HG03432 (cell line): ENCODE data around the gene TSPAN18.

ENCODE experiments used
- ATAC-seq: cut with Tn5 transposase; IDR thresholded peaks from one replicate; pipeline ENCODE4 v1.9.1; 2021; ENCODE audit warnings: mild to moderate bottlenecking, moderate library complexity; ENCODE audit not compliant: unreplicated experiment

Gene TSPAN18

DNA sequence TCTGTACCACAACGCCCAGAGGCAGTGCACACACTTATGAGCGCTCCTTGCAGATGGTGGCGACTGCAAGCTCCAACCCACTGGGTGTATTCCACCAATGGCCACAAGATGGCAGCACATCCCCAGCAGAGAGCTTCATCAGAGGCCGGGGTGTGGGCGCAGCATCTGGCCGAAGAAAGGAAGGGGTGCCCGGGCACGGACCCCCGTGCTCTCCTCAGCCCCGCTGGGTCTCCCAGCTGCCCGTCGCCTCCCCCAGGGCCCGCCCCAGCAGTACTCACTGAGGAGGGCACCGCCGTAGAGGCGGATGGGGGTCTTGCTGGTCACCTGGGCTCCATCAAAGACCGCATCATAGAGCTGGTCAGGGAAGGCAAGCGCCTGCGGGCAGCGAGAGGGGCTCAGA lies 209.8 kb downstream of the TSPAN18 start:
- peak; percentile 80 for ATAC-seq

DNA sequence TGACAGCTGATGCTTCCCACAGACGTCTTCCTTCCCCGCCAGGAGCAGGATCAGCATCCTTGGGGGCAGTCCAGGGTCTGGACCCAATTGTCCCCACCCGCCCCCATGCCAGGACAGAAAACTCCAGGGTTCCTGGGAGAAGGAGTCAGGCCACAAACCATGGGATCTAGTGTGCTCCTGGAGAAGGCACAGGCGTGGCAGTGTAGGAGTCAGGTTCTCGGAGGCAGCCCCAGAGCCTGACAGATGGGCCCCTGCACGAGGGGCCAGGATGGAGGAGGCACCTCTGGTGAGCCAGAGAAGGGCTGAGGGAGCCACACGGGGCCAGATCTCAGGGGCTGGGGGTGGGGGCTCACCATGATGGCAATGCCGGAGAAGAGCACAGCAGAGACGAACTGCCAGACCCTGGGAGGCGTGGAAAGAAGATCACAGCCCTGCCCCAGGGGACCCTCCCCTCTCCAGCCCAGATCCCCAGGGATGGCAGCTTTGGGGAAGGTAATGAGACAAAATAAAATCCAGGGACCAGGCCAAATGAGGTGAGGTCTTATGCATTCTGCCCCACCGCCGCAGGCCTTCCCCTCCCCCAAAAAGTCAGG lies 210.3 kb downstream of the TSPAN18 start:
- ATAC-seq: no peak

DNA sequence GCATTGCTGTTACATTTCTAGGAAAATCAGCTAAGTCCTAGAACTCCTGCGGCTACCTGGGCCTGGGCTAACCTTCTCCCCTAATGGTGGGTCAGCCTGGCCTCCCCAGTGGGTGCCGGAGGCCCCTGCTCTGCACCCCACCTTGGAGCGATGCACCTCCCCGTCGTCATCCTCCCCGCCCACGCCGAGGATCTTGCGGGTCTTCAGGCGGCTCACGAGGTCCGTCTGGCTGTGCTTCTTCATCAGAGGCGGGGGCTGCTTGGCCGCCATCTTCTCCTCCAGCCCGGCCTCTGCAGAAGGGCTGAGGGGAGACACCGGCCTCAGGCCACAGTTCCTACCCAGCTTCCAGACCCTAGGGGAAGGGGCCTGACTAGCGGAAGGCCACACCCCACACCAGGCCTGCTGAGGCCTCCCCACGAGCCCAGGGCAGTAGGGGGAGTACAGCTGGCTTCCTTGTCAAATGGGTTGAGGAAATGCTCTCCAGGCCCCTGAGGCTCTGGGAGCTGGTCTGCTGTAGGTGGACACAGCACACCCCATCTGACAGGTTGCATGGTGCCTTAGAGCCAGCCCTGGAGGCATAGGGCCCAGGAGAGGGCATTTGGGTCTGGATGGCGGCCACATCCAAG lies 211.4 kb downstream of the TSPAN18 start:
- no peak for ATAC-seq

DNA sequence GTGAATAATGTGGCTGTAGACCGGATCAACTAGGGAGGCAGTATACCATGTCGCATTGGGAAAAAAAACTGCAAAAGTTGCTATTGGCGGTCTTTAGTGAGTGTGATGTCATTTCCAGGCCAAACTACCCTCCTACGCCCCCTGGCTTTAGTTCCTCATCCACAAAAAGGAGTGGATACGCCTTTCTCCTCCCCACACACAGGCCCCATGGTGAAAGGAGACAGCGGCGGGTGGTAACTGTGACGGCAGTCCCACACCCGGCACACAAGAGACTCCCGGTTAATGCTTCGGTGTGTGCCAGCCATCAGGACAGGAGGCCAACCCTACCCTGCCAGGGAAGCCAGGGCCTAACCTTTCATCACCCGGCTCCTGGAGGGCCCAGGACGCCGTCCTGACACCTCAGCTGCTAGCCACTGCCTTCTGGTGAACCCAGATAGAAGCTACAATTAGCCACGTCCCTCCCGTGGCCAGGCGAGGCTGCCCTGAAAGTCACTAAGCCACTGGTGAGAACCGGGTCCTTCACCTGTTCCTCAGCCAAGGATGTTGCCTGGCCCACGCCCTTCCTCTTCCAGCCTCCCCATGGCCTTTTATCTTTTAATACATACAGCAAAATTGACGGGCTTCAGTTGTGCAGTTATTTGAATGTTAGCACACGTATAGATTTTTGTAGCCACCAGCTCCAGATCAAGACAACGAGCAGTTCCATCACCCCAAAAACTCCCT lies 213.1 kb downstream of the TSPAN18 start:
- no peak for ATAC-seq

DNA sequence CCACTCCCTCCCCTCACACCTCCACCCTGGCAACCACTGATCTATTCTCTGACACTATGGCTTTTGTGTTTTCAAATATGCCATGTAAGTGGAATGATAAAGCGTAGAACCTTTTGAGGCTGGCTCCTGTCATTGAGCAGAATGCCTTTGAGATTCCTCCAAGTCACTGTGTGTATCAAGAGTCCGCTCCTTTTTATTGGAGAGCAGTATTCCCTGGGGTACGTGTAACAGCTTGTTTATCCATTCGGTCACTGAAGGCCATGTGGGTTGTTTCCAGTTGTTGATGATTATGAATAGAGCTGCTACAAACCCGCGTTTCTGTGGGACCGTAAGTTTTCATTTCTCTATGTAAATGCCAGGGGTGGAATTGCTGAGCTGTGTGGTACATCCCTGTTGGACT lies 213.6 kb downstream of the TSPAN18 start:
- no peak for ATAC-seq

DNA sequence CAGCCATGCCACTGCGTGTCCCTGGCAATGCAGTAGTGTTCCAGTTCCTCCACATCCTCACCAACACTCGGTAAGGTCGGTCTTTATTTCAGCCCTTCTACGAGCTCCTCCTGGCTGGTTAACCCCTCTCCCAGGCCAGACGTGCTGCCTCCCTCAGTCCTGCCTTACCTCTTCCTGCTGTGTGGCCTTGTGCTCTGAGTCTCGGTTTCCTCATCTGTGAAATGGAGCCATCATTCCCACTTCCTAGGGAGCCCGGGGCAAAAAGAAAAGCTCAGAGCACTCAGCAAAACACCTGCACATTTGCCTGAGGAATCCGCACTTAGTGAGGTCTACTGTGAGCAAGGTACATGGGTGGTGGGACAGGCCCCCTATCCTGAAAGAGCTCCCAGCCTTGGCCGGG lies 214.1 kb downstream of the TSPAN18 start:
- no peak for ATAC-seq

DNA sequence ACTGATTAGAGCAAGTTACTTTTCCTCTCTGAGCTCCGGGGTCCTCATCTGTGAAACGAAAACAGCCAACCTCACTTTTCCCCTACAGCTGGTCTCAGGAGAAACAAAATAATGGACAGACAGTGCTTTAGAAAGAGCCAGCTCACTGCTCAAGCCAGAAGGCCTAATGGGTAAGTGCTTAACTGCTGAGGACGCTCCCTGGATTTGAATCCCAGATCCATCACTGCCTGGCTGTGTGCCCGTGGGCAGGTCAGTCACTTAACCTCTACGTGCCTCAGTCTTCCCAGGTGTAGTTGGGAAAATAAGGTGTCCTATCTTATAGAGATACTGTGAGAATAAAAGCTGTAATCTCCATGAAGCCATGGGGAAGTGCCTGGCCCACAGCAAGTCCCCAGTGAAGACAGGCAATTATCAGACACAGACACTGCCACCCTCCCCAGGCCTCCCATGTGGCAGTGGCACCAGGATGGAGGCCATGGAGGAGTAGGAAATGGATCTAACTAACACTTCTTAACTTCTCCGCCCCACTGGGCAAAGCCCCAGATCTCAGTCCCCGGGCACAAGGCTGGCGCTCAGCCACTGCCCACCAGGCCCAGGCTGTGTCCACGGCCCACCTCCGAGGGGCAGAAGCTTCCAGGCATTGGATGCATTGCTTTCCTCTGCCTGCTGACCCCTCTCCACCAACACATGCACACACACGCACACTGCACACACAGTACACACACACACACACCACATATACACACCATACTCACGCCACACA lies 214.7 kb downstream of the TSPAN18 start:
- ATAC-seq: no peak

DNA sequence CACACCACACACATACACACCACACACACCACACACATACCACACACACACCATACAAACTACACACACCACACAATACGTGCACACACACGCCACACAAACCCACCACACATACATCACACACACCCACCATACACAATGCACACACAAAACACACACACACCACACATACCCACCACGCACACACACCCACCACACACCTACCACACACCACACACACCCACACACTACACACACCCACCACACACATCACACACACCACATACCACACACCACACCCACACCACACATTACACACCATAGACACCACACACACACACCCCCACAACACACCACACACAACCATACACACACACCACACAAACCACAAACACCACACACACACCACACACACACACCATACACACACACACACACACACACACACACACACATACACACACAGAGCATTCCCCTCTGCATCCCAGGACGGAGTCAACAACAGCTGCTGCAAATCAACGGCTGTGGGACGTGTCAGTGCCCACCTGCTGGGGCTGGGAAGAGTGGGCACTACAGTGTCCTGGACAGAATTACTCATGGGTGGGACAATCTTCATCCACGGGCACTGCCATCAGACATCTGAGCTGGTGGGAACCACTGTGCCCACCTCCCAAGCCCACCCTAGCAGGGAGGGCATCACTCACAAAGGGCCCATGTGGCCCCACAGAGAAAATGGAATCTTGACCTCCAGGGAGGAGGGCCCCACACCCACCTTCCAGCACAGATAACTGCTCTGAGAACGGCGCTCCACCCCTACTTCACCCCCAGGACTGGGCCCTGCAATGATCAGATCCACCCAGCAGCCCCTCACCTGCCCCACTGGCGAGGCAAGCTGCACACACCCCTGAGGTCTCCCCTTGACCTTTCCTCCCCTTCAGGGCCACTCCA lies 215.5 kb downstream of the TSPAN18 start:
- ATAC-seq: no peak

DNA sequence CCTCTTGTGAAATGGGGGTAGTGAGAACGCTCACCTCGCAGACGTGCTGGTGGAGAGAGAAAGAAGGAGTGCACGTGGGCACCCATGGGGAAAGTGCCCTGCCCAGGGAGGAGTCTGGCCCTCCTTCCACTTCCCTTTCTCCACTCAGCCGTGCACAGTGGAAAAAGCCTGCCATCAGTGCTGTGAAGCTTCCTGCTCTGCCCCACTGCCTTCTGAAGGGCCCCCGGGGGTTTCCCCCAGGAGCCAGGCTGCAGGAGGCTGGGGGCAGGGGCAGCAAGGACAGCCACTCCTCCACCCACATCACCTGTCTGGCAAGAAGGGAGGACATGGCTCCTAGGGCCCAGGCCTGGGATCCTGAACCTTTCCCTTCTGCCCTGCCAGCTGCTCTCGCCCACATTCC lies 216.4 kb downstream of the TSPAN18 start:
- peak; percentile 85 for ATAC-seq

DNA sequence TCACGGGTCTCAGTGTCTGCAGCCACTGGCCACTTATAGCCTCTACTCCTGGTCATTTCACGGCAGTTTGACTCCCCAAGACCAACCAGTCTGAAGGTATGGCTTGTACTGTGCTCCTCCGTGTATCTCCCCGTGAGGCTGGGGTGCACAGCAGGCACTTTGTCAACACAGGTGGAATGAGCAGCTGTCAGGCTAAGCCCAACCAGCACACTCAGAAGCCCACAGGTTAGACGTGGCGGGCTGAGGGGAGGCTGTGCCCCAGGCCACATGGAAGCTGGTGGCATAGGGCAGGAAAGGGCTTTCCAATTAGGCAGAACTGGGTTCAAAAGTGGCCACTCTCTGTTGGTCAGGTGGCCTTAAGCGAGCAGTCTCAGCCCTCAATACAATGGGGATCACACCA lies 216.9 kb downstream of the TSPAN18 start:
- ATAC-seq: no peak

DNA sequence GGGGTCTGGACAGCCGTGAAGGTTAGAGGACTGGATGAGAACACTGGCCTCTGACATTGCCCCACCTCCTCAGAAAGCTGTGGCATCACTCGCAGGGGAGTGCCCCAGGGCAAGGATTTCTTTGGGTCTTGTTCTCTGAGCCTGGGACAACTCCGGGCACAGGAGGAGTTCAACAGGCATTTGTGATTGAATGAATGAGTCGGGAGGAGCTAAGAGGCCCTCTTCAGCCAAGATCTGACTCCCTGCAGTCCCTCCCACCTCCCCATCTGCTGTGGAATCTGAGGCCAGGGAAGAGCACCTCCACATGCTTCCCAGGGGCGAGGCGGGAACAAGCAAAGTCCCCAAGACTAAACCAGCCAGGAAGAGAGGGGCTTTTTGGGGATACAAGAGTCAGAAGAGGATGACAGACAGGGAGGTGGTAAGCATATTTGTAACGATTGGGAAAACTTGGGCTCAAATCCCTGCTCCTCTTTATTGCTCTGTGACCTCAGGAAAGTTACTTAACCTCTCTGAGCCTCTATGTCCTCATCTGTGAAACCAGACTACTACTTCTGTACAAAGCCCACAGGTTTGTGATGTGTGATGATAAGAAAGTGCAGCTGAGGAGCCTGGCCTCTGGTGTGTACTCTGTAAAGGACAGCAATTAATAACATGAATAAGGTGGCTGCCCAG lies 217.6 kb downstream of the TSPAN18 start:
- no peak for ATAC-seq

DNA sequence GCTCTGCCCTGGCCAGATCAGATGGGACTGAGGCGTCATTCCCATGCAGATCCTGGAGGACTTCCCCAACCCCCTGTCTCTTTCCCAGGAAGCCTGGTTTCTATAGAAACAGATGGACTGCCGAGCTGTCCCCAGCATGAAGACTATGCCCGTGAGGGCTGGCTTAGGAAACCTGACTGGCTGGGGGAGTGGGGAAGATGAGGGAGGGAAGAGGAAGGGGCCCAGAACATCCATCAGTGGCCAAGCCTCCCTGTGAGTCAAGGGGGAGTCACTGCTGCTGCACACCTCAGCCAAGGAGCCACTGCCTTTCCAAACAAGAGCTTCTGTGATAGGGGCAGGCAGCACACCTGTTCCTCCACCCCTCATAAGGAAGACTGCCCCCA lies 218.1 kb downstream of the TSPAN18 start:
- no peak for ATAC-seq

DNA sequence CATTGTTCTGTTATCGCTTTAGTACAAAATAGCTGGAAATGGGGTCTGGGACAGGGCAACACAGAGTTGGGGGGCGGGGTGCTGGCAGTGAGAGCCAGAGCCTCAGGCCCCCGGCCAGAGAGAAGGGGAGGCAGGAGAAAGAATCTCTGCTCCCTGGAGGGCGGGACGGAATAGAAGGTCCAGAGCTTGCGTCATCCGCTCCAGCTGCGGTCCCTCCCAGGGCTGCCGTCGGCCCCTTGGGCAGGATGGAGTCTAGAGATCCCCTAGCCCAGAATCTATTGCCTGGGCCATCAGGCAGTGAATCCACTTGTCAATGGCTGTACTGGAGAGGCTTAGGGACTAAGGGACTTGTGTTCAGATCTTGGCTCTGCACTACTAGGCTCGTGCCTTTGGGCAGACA lies 218.9 kb downstream of the TSPAN18 start:
- no peak for ATAC-seq

DNA sequence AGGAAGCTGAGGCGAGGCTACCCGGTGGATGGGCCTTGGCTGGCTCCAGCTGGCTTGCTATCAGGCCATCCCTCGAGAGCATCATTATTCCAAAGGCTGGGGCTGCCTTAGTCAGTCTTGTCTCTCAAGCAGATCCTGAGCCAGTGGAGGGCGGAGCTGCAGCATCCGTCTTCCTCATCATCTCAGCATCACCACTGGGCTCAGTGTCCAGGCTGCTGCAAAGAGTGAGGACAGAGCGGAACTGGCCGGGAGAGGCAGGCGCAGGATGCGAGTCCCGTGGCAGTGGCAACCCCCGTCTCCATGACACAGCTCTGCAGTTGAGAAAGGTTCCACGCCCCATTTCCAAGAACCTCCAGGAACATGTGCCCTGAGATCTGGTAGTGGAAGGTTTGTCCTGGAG lies 219.5 kb downstream of the TSPAN18 start:
- ATAC-seq: no peak

DNA sequence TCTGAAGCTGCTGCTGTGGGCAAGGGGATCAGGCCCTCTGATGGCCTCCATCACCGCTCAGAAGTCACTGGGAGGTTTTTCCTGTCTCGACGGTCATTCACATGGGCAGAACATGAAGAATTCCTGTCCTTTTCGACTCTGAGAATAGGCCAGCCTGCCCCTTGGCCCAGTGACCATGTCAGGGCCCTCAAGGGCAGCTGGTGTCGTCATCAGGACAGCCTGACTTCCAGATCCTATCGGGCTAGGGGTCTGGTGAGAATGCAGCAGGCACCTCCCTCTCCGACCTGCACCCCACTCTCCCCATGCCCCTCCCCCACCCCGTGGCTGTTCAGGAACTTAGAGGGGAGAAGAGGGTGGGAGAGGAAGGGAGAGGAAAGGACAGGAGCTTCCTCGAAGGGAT lies 220.4 kb downstream of the TSPAN18 start:
- ATAC-seq: no peak

DNA sequence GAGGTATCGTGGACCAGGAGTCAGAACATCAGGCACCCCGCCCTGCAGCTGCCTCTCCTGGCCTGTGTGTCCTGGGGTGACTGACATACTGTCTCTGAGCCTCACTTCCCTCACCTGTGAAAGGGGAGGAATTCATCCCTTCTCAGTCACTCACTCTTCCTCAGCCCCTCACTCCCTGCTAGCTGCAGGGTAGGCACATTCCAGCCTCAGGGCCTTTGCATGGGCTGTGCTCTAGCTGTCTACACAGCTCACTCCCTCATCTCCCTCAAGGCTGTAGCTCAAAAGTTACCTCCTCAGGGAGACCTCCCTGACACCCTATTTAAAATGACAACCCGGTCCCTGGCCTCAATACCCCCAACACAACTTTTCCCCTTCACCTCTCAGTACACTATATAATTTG lies 221.4 kb downstream of the TSPAN18 start:
- ATAC-seq: no peak

DNA sequence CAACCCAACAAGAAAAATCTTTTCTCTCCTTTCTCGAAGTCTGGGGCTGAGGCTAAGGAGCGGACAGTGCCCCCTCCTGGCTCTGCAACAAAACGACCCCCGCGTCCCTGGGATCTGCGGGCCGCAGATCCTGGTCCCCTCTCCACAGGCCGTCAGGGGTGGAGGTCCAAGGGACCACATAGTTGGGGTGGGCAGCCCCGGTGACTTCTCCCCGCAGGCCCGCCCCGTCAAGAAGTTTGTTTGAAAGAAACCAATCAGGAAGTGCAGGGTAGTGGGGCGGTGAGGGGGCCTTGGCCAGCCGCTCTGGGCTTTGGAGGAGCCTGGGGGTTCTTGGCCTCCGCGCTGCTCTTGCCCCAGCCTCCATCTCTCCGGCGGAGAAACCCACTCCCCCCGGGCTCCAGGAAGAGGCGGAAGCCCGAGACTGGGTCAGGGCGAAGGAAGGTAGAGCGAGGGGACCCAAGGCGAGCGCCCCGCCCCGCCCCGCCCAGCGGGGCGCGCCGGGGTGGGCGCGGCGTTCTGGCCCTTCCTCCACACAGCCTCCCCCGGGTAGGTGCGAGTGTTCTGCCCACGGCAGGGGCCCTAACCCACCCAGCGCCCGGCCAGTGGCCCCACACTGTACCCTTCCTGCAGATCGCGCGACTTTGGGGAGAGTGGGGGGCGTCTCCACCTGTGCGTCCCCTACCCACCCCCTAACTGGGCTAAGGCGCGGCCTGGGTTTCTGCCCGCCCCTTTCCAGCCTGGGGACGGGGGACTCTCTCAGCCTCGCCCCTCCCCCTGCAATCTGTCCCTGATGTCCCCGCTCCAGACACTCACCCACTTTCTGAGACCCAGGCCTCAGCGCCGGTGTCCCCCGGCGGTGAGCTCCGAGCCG lies 222.6 kb downstream of the TSPAN18 start:
- ATAC-seq: no peak

DNA sequence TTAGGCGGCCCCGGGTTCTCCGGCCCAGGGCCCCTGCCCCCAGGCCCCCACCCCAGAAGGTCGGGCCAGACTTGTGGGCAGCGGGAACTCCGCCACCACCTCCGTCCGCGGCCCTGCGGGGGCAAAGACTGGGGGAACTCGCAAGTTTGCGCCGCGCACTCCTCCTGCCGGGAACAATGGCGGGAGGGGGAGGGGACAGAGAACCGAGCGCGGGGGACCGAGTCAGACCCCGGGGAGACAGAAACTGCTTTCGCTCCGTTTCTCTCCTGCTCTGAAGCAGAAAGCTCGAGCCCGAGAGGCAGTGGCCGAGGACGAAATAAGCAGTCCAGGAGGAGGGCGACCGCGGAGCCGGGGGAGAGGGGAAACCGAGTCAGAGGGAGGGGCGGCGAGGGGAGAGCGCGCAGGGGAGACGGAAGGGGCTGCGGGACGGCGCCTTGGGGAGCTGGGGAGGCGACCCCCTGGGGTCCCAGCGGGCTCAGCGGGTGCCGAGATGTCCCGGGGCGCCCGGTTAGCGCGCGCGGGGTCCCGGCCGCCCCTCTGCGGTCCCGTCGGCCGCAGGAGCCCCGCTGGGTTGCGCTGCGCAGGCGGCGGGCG lies 223.4 kb downstream of the TSPAN18 start:
- no peak for ATAC-seq
